ENCODE data around the gene RAN. TPM values are rescaled to one million over a fixed set of nuclear protein-coding genes. Genes with fewer than 3 reads are reported as not detected.
"Not testable (repeated sequence)": the region's sequence is repeated elsewhere in the genome, so short reads cannot be mapped to it uniquely, and the experiment has no call there.

Gene RAN
- 719 and 793 TPM in 2 replicates for total RNA-seq (2014; rRNA removed; shearing (Covaris generic))

GRCh38 chr12:130871286-130872178 is at the start of gene RAN:
Gene RAN (plus strand): TSS chr12:130872066. CDS start chr12:130872594, 528 bp downstream.
- DNase-seq (ENCODE audit: low spot score) = peak; percentile 66

GRCh38 chr12:130825771-130826150 is 46.1 kb upstream of the RAN start:
- DNase-seq (ENCODE audit: low spot score) = no peak

GRCh38 chr12:130826151-130826801 is 45.6 kb upstream of the RAN start:
- DNase-seq (ENCODE audit: low spot score) = peak; percentile 51

- no peak for DNase-seq (ENCODE audit: low spot score)
Measured at GRCh38 chr12:130827432-130827831, 44.4 kb upstream of the RAN start.

- no peak for DNase-seq (ENCODE audit: low spot score)
Measured at GRCh38 chr12:130828895-130829294, 43.0 kb upstream of the RAN start.

- DNase-seq (ENCODE audit: low spot score) = no peak
Measured at GRCh38 chr12:130829391-130830245, 42.2 kb upstream of the RAN start.

GRCh38 chr12:130830246-130830551 is 41.7 kb upstream of the RAN start:
- no peak for DNase-seq (ENCODE audit: low spot score)

- no peak for DNase-seq (ENCODE audit: low spot score)
Measured at GRCh38 chr12:130831246-130831645, 40.6 kb upstream of the RAN start.

GRCh38 chr12:130831876-130832405 is 39.9 kb upstream of the RAN start:
- no peak for DNase-seq (ENCODE audit: low spot score)

GRCh38 chr12:130832561-130833209 is 39.2 kb upstream of the RAN start:
- DNase-seq (ENCODE audit: low spot score) = peak; percentile 29

GRCh38 chr12:130835011-130835410 is 36.9 kb upstream of the RAN start:
- DNase-seq (ENCODE audit: low spot score) = no peak

GRCh38 chr12:130835436-130835835 is 36.4 kb upstream of the RAN start:
- no peak for DNase-seq (ENCODE audit: low spot score)

- peak; percentile 31 for DNase-seq (ENCODE audit: low spot score)
Measured at GRCh38 chr12:130838284-130838950, 33.4 kb upstream of the RAN start.

GRCh38 chr12:130838951-130839769 is 32.7 kb upstream of the RAN start, which contains the start of gene STX2:
Gene STX2 (minus strand): TSS chr12:130839250. CDS start chr12:130839099, 151 bp downstream.
- peak; percentile 57 for DNase-seq (ENCODE audit: low spot score)

GRCh38 chr12:130839770-130840404 is 32.0 kb upstream of the RAN start:
- DNase-seq (ENCODE audit: low spot score) = no peak

GRCh38 chr12:130846369-130846768 is 25.5 kb upstream of the RAN start:
- no peak for DNase-seq (ENCODE audit: low spot score)

GRCh38 chr12:130847112-130847511 is 24.8 kb upstream of the RAN start:
- DNase-seq (ENCODE audit: low spot score) = no peak

- not testable (repeated sequence) for DNase-seq (ENCODE audit: low spot score)
Measured at GRCh38 chr12:130848105-130848504, 23.8 kb upstream of the RAN start.

GRCh38 chr12:130848785-130849305 is 23.0 kb upstream of the RAN start:
- DNase-seq (ENCODE audit: low spot score) = not testable (repeated sequence)
